Sigmoid colon (tissue), 4 donors: ENCODE measurements around the gene RAB36.

Experiments
- EP300 ChIP-seq, 4 donors: sonication (generic); formaldehyde crosslinking; IDR thresholded peaks; one replicate each; pipeline ENCODE4 v1.6.1; 2017; ENCODE audit warnings: antibody characterized with exemption in 4 of 4
- POLR2A ChIP-seq, 2 donors: fragments of 450-650 bp; IDR thresholded peaks; one replicate each; pipeline ENCODE4 v1.6.1; 2016; ENCODE audit warnings: antibody characterized with exemption in 2 of 2, mild to moderate bottlenecking in 2 of 2, moderate library complexity in 2 of 2
- POLR2AphosphoS5 ChIP-seq, 4 donors: sonication (generic); formaldehyde crosslinking; IDR thresholded peaks; one replicate each; pipeline ENCODE4 v1.6.1; 2017; ENCODE audit warnings: antibody characterized with exemption in 4 of 4
- TF ChIP-seq, protein P1 (sequence below), 4 experiments: fragments of 450-650 bp in 3 of 4; fragments of 200-600 bp in 1 of 4; IDR thresholded peaks; one replicate each; pipeline ENCODE4 v1.5.1; 2016 to 2019; ENCODE audit warnings: antibody characterized with exemption in 4 of 4, mild to moderate bottlenecking in 3 of 4, moderate library complexity in 2 of 4

DNA sequence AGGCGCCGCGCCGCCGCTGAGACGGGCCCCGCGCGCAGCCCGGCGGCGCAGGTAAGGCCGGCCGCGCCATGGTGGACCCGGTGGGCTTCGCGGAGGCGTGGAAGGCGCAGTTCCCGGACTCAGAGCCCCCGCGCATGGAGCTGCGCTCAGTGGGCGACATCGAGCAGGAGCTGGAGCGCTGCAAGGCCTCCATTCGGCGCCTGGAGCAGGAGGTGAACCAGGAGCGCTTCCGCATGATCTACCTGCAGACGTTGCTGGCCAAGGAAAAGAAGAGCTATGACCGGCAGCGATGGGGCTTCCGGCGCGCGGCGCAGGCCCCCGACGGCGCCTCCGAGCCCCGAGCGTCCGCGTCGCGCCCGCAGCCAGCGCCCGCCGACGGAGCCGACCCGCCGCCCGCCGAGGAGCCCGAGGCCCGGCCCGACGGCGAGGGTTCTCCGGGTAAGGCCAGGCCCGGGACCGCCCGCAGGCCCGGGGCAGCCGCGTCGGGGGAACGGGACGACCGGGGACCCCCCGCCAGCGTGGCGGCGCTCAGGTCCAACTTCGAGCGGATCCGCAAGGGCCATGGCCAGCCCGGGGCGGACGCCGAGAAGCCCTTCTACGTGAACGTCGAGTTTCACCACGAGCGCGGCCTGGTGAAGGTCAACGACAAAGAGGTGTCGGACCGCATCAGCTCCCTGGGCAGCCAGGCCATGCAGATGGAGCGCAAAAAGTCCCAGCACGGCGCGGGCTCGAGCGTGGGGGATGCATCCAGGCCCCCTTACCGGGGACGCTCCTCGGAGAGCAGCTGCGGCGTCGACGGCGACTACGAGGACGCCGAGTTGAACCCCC is 35.8 kb downstream of the RAB36 start:
- no peak for TF ChIP-seq POLR2A (IDR thresholded peaks at IDR 0.05)
- TF ChIP-seq, protein P1, sequence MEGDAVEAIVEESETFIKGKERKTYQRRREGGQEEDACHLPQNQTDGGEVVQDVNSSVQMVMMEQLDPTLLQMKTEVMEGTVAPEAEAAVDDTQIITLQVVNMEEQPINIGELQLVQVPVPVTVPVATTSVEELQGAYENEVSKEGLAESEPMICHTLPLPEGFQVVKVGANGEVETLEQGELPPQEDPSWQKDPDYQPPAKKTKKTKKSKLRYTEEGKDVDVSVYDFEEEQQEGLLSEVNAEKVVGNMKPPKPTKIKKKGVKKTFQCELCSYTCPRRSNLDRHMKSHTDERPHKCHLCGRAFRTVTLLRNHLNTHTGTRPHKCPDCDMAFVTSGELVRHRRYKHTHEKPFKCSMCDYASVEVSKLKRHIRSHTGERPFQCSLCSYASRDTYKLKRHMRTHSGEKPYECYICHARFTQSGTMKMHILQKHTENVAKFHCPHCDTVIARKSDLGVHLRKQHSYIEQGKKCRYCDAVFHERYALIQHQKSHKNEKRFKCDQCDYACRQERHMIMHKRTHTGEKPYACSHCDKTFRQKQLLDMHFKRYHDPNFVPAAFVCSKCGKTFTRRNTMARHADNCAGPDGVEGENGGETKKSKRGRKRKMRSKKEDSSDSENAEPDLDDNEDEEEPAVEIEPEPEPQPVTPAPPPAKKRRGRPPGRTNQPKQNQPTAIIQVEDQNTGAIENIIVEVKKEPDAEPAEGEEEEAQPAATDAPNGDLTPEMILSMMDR (IDR thresholded peaks at IDR 0.05), result no peak
- no peak for TF ChIP-seq EP300 (IDR thresholded peaks at IDR 0.05)
- no peak for TF ChIP-seq POLR2AphosphoS5 (IDR thresholded peaks at IDR 0.05)
